ENCODE data around the gene FAP.

FAP gene

DNA sequence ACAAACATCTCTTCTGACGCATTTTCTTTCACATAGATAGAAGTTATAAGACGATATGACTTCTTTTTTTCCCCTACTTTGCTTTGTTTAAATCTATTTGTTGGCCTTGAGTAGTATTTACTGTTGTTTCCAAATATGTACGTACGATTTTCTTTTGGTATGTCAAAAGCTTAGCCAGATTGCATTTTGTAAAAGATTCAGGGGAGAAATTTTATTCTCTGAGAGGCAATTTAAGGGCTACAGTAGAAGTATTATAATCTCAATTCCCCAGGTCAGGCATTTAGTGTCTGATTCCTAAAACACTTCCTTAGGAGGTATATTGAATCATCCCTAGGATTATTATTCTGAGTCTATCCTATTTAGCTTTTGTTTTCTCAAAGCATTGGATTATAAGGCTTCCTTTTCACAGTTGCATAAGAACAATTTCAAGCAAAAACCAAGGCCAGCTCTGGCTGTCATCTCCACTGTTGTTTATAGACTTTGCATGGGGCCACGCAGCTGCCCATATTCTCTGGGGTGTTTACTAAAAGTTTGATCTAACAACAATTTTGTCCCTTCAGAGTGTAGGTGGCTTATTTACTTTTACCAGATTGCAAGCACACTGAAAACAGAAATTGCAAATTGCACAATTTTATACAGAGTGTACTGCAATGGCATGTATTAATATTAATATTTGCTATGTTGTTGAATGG, 57.6 kb downstream of the FAP start:
- no peak for DNase-seq (ENCODE audit: low spot score)

DNA sequence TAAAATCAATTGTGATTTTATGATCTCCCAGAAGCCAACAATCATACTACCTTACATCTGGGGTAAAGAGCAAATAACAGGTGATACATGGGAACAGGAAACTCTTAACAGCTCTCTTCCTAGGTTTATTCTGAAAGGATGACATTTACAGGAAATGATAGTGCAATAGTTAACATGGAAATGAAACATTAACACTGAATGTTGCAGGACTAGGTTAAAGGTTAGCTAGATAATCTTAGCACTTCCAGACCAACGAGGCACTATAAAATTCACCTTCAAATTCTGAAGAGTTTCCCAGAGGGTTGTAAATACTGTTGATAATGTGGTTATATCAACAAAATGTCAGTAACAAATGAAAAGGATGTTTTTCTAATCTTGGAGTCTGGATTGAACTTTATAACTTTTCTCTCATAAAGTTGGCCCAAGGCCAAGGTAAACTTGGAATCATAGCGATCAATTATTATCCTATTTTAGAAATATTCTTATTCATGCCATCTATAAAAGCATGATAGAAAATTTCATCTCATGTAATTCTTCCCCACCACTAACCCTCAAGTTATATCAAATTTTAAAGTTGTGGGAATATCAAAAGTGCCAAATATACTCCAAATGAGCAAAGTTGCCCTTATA, 58.3 kb downstream of the FAP start:
- no peak for DNase-seq (ENCODE audit: low spot score)

GRCh38 chr2:162184359-162184758, 58.9 kb downstream of the FAP start:
- no peak for DNase-seq (ENCODE audit: low spot score)

DNA sequence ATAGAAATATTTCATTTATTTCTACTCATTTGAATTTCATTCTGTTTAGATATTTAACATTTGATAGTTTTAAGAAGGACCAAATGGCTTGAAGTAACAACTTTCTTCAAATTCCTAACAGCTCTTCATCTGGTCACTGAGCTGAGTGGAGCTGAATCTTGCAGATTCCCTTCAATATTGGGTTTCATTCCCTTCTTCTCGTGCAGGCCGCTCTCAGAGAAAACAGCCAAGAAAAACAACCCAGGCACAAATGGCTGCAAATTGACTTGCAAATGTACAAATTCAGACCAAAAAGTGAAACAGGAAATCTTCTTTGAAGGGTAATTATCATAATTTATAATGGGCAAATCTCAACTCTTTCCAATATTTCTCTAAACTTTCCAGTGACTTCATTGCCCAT, 60.9 kb downstream of the FAP start:
- DNase-seq (ENCODE audit: low spot score): no peak

DNA sequence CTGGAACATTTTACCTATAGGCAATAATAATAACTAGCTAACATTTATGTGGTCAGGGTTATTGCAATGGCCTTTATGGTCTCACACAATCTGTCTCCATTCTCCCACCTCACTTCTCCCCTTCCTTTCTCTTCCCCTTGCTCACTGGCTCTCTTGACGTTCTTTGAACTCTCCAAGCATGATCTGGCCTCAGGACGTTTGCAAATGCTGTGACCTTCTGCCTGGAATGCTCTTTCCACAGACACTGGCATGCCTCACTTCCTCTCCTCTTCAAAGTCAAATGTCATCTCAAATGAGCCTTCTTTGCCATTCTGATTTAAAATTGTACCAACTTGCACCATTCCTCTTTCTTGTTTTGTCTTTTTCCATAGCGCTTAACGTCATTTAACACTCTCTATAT, 65.9 kb downstream of the FAP start:
- no peak for DNase-seq (ENCODE audit: low spot score)

DNA sequence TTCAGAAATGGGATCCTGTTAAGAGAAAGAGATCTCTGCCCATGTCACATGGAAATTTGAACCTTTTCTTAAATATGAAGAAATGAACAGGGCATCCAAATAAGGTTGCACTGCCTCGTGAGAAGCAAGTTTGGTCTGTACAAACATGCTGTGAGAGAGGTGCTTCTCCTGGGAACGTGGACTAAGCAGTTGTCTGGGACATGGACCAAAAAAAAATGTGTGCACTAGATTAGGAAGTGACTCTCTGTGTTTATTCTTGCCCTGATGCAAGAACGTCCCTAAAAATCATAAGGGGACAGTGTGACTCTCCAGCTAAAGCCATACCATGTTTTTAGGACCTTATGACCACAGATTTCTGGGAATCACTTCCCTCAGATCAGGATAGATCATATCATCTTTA, 67.5 kb downstream of the FAP start:
- no peak for DNase-seq (ENCODE audit: low spot score)

- no peak for DNase-seq (ENCODE audit: low spot score)
Observed at GRCh38 chr2:162174746-162175145, 68.5 kb downstream of the FAP start.

GRCh38 chr2:162172802-162173370, 70.4 kb downstream of the FAP start:
- DNase-seq (ENCODE audit: low spot score): no peak

- no peak for DNase-seq (ENCODE audit: low spot score)
Observed at GRCh38 chr2:162166745-162167144, 76.5 kb downstream of the FAP start.

DNA sequence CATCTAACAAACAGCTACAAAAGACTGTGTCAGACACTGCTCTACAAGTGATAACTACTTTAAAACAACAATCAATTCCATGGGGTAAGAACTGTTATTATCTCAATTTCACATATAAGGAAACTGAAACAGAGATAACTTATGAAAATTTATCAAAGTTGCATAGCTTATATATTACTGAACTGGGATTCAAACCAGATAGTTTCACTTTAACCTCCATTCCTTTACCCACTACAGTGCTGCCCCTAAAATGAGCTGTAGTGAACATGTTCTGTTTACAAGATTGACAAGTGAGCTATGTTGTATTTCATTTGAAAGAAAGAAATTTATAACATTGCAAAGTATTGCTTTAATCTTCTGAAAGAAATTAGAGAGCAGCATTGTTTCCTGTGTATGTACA, 77.1 kb downstream of the FAP start:
- DNase-seq (ENCODE audit: low spot score): no peak

- DNase-seq (ENCODE audit: low spot score): no peak
Observed at GRCh38 chr2:162164802-162165201, 78.4 kb downstream of the FAP start.

DNA sequence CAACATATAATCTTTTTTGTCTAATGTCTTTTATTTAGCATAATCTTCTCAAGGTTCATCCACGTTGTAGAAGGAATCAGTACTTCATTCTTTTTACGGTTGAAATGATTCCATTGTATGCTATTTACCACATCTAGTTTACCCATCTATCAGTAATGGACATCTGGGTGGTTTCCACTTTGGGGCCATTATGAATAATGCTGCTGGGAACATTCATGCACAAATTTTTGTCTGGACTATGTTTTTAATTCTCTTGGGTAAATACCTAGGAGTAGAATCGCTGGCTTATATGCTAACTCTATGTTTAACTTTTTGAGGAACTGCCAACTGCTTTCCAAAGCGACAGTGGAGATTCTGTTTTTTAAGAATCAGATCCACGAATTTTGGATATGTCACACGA, 83.8 kb downstream of the FAP start:
- DNase-seq (ENCODE audit: low spot score): no peak

GRCh38 chr2:162156149-162156548, 87.1 kb downstream of the FAP start:
- no peak for DNase-seq (ENCODE audit: low spot score)

GRCh38 chr2:162155093-162155492, 88.2 kb downstream of the FAP start:
- no peak for DNase-seq (ENCODE audit: low spot score)

DNA sequence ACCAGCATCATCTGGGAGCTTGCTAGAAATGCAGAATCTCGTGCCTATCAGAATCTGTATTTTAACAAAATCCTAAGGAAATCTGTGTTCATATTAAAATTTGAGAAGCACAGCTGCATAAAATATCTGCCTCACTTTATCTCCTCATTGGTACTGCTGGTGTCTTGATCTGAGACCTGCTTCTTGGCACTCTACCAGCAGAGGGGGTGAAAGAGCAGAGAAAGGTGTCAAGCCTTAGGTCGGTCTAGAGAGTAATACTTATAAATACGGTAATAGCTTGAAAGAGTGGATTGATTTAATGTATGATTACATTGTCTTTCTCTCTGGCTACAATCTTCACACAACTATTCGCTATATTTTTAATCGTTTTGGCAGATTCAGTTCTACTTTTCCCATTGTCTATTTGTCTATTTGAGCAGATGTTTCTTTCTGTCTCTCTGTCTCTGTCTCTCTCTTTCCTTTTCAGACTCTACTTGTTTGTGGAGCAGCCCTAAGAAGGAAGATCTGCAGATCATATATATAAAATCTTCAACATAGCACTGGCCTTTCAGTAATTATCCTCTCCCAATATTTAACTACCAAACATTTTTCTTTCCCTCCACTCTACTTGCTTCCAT, 89.5 kb downstream of the FAP start:
- DNase-seq (ENCODE audit: low spot score): peak; percentile 74

DNA sequence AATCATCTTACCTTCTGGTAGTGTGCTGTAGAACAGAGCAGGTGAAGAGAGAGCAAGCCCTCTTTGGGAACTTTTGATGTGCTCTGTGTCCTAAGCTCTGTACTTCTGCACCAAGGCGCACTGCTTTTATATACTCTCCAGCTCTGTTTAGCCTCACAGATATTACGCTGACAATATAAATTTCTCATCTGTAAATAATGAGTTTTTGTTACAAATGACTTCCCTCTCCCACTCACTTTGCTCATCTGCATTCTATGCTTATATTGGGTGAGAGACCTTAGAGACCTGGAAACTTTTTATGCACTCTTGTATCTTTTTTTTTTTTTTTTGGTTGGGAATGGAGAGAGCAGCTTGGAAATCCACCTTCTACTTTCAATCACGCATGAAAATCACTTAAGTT, 91.1 kb downstream of the FAP start, which contains the start of gene GCG:
GCG (minus strand) TSS at position 101 of the 400 bp plus-strand sequence. CDS start 3,069 bp downstream, outside the sequence.
- no peak for DNase-seq (ENCODE audit: low spot score)

DNA sequence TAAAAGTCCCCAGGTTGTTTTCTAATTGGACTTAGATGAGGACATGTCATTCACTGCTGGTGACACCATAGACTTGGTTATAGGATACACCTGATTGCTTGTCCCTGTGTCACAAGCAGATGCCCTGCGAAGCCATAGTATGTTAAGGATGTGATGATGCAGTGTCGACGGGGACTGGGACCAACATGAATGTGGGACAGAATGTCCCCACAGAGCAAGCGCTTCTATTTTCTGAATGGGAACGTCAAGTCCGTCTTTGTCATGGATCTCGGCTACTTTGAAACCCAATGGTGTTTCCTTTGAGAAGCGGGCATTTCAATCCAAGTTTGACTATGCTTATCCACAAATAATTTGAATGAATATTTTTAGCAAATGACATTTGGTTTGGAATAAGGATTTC, 93.3 kb downstream of the FAP start:
- DNase-seq (ENCODE audit: low spot score): no peak

- DNase-seq (ENCODE audit: low spot score): no peak
Observed at GRCh38 chr2:162149466-162149865, 93.8 kb downstream of the FAP start.

DNA sequence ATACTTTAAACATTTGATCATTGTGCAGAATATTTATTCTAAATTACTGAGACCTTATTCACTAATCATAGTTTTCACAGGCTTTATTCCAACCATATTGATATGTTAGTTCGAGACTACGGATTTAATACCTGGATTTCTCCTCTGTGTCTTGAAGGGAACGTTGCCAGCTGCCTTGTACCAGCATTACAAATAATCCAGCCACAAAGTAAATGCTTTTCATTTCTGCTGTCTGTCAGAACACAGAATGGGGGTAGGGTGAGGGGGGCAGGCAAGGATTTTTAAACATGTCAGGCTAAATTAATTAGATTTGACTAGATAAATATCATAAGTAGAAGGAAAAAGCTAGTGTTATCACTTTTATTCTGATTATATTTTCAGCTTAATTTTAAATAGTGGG, 94.3 kb downstream of the FAP start:
- no peak for DNase-seq (ENCODE audit: low spot score)

DNA sequence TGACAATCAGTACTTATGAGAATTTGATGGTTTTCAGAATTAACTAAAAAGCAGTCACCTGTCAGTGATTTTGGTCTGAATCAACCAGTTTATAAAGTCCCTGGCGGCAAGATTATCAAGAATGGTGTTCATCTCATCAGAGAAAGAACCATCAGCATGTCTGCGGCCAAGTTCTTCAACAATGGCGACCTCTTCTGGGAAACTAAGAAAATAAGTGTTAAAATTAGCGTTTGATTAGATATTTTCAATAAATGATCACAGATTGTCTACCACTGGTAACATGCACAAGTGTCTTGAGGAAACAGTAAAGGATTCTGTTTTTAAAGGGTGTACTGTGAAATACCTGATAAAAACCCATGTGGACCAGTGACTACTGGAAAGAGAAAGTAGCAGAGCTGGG, 99.3 kb downstream of the FAP start:
- DNase-seq (ENCODE audit: low spot score): no peak

GRCh38 chr2:162138310-162138709, 104.9 kb downstream of the FAP start:
- DNase-seq (ENCODE audit: low spot score): no peak

DNA sequence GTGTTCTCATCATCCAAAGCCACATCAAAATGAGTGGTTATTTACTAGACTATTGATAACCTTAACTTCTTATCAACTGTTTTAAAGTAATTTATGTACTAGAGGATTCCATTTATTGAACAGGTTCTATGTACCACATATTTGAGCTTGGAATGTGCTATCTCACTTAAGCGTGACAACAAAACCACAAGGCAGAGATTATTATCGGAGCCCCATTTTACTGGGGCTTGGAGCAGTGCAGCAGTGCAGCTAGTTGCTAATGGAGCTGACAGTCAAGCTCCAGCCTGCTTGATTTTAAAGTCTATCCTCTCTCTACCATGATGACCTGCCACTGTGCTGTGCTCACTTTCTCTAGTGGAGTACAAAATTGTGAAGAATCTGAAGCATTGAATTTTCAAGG, 115.8 kb downstream of the FAP start:
- DNase-seq (ENCODE audit: low spot score): peak; percentile 19

- peak; percentile 24 for DNase-seq (ENCODE audit: low spot score)
Observed at GRCh38 chr2:162126527-162126926, 116.7 kb downstream of the FAP start.
